HG03354 (cell line): ENCODE measurements around the gene TAB3.
"Not testable (repeated sequence)": the region's sequence is repeated elsewhere in the genome, so short reads cannot be mapped to it uniquely, and the experiment has no call there.

Source experiments
- ATAC-seq: cut with Tn5 transposase; IDR thresholded peaks from one replicate; pipeline ENCODE4 v1.9.1; 2021; ENCODE audit warnings: mild to moderate bottlenecking; ENCODE audit not compliant: unreplicated experiment, poor library complexity, severe bottlenecking

Gene TAB3

DNA sequence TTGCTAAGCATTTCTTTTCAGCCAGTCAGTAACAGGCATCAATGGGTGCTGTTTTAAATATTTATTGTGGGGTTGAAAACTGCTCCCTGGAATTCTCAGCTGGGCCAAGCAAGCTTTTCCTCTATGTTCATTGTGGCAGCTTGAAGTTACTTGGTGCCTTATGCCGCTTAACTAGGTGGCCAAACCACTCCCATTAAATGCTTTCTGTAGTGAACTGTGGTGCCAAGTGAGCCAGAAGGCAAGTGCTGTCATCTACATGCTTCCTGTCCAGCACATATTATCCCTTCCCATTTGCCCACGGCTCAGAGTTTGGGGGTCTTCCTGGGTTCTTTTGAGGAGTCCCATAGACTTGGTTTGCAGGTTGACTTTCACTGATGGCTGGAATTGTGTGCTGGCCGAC lies 64.8 kb downstream of the TAB3 start:
- no peak for ATAC-seq

DNA sequence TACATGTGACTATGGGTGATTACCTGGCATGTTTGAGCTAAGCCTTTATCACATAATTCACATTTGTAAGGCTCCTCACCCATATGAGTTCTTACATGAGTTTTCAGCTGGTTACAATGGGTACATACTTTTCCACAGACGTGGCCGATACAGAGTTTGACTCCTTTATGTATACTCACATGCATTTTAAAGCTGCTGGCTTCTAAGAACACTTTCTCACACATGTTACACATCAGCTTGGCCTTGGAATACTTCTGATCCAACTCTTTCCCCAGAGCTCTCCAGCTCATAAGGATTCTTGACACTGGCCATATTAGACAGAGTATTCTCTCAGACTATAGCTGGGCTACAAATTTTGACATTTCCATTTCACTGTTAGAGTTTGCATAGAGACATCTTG lies 66.3 kb downstream of the TAB3 start:
- ATAC-seq: no peak

DNA sequence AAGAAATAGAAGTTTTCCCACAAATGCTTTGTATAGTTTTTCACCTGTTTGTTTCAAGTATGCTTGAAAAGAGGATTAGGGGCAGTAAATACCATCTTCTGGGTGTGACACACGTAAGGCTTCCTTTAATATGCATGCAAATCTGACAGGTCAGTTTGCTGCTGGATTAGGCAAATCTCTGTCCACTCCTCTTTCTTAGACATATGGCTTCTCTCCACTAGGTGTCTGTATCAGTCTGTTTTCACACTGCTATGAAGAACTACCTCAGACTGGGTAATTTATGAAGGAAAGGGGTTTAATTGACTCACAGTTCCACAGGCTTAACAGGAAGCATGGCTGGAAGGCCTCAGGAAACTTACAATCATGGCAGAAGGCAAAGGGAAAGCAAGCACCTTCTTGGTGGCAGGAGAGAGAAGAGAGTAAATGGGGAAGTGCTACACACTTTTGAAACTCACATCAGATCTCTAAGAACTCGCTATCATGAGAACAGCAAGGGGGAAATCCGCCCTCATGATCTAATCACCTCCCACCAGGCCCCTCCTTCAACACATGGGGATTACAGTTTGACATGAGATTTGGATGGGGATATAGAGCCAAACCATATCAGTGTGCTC lies 66.9 kb downstream of the TAB3 start:
- peak; percentile 86 for ATAC-seq

DNA sequence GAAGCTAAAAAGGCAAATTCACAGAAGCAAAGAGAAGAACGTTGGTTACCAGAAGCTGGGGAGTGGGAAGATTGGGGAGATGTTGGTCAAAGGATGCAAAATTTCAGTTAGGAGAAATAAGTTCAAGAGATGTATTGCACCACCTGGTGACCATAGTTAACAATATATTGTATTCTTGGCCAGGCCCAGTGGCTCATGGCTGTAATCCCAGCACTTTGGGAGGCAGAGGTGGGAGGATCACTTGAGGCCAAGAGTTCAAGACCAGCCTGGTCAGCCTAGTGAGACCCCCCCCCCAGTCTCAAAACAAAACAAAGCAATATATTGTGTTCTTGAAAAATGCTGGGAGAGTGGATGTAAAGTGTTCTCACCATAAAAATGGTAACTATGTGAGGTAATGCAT lies 67.9 kb downstream of the TAB3 start:
- ATAC-seq: no peak

DNA sequence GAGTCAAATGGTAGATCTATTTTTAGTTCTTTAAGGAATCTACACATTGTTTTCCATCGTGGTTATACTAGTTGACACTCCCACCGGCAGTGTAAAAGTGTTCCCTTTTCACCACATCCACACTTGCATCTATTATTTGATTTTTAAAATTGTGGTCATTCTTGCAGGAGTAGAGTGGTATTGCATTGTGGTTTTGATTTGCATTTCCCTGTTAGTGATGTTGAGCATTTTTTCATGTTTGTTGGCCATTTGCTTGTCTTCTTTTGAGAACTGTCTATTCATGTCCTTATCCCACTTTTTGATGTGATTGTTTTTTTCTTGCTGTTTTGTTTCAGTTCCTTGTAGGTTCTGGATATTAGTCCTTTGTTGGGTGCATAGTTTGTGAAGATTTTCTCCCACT lies 70.0 kb downstream of the TAB3 start:
- ATAC-seq: no peak

DNA sequence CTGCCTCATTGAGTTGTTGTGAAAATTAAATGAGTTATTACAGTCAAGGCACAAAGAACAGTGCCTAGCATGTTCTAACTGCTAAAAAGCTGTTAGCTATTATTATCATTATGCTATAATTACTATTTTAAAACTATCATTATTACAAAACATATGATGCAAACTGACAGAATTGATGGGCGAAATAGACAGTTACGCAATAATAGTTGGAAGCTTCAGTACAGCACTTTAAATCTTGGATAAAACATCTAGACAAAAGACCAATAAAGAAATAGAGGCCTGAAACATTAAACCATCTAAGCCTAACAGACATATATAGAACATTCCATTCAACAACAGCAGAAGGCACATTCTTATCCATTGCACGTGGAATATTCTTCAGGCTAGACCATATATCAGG lies 73.0 kb downstream of the TAB3 start:
- ATAC-seq: no peak

DNA sequence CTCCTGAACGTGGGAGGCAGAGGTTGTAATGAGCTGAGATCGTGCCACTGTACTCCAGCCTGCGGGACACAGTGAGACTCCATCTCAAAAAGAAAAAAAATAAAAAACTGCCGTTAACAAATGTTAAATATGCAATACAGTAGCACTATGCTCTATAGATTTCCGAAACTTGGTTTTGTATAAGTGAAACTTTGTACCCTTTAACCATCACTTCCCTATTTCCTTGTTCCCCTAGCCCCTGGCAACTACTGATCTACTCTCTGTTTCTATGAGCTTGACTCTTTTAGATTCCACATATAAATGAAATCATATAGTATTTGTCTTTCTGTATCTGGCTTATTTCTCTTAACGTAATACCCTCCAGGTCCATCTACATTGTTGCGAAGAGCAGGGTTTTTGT lies 74.1 kb downstream of the TAB3 start:
- ATAC-seq: peak; percentile 56

DNA sequence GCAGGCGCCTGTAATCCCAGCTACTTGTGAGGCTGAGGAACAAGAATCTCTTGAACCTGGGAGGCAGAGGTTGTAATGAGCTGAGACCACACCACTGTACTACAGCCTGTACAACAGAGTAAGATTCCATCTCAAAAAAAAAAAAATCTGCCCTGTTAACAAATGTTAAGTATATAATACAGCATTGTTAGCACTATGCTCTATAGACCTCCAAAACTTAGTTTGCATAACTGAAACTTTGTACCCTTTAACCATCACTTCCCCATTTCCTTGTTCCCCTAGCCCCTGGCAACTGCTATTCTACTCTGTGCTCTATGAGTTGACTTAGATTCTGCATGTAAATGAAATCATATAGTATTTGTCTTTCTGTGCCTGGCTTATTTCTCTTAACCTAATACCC lies 76.7 kb downstream of the TAB3 start:
- ATAC-seq: peak; percentile 97

DNA sequence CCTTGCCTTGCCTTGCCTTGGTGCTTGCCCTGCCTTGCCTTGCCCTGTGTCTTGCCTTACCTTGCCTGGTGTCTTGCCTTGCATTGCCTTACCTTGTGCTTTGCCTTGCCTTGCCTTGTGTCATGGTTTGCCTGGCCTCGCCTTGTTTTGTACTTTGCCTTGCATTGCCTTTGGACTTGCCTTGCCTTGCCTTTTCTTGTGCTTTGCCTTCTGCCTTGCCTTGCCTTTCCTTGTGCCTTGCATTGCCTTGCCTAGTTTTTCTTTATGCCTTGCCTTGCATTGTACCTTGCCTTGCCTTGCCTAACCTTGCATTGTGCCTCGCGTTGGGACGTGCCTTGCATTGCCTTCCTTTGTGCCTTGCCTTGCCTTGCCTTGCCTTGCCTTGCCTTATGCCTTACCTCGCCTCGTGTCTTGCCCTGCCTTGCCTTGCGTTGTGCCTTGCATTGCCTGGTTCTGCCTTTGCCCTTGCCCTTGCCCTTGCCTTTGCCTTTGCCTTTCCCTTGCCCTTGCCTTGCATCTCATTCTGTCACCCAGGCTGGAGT lies 82.8 kb downstream of the TAB3 start:
- ATAC-seq: no peak

DNA sequence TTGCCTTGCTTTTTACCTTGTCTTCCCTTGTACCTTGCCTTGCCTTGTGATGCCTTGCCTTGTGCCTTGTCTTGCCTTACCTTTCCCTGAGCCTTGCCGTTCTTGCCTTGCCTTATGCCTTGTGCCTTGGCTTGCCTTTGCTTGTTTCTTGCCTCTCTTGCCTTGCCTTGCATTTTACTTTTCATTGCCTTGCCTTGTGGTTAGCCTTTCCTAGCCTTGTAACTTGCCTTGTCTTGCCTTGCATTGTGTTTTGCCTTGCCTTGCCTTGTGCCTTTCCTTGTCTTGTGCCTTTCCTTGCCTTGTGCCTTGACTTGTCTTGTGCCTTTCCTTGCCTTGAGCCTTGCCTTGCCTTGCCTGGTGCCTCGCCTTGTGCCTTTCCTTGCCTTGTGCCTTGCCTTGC lies 84.6 kb downstream of the TAB3 start:
- no peak for ATAC-seq

DNA sequence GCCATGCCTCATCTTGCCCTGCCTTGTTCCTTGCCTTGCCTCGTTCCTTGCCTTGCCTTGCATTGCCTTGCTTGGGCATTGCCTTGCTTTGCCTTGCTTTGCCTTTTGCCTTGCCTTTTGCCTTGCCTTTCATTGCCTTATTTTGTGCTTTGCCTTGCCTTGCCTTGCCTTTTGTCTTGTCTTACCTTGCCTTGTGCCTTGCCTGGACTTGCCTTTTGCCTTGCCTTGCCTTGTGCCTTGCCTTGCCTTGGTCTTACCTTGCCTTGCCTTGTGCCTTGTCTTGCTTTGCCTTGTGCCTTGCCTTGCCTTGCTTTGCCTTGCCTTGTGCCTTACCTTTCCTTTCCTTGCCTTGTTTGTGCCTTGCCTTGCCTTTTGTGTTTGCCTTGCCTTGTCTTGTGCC lies 88.2 kb downstream of the TAB3 start:
- no peak for ATAC-seq

DNA sequence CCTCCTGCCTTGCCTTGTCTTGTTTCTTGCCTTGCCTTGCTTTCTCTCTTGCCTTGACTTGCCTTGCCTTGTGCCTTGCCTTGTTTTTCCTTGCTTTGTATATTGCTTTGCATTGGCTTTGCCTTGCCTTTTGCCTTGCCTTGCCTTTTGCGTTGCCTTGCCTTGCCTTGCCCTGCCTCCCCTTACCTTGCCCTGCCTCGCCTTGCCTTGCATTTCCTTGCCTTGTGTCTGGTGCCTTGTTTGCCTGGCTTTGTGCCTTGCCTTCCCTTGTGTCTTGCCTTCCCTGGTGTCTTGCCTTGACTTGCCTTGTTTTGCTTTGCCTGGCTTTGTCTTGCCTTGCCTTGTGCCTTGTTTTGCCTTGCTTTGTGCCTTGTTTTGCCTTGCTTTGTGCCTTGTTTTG lies 89.7 kb downstream of the TAB3 start:
- ATAC-seq: no peak

DNA sequence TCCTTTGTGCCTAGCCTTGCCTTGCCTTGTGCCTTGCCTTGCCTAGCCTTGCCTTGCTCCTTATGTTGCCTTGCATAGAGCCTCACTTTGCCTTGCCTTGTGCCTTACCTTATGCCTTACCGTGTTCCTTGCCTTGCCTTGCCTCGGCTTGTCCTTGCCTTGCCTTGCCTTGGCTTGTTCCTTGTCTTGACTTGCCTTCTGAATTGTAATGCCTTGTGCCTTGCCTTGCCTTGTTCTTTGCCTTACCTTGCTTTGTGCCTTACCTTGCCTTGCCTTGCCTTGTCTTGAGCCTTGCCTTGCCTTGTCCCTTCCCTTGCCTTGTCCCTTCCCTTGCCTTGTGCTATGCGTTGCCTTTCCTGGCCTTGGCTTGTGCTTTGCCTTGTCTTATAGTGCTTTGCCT lies 90.2 kb downstream of the TAB3 start:
- no peak for ATAC-seq

DNA sequence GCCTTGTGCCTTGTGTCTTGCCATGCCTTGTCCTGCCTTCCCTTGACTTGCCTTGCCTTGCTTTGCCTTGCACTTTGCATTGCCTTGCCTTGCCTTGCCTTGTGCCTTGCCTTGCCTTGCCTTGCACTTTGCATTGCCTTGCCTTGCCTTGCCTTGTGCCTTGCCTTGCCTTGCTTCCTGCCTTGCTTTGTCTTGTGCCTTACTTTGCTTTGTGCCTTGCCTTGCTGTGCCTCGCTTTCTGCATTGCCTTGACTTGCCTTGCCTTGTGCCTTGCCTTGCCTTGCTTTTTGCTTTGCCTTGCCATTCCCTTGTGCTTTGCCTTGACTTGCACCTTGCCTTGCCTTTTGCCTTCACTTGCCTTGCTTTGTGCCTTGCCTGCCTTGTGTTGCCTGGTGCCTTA lies 91.8 kb downstream of the TAB3 start:
- ATAC-seq: not testable (repeated sequence)

DNA sequence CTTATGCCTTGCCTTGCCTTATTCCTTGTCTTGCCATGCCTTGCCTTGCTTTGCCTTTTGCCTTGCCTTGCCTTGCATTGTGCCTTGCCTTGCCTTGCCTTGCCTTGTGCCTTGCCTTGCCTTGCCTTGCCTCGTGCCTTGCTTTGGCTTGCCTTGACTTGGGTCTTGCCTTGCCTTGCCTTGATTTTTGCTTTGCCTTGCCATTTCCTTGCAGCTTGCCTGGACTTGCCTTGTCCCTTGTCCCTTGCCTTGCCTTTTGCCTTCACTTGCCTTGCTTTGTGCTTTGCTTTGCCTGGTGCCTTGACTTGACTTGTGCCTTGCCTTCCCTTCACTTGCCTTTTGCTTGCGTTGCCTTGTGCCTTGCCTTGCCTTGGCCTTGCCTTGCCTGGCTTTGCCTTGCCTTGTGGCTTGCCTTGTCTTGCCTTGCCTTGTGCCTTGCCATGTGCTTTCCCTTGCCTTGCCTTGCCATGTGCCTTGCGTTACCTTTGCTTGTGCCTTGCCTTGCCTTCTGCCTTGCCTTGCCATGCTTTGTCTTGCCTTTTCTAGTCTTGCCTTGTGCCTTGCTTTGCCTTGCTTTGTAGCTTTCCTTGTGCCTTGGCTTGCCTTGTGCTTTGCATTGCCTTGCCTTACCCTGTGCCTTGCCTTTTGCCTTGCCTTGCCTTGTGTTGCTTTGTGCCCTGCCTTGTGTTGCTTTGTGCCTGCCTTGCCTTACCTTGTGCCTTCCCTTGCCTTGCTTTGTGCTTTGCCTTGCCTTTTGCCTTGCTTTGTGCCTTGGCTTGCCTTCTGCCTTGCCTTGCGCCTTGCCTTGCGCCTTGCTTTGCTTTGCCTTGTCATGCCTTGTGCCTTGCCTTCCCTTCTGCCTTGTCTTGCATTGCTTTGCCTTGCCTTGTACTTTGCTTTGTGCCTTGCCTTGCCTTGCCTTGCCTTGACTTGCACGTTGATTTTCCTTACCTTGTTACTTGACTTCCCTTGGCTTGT lies 92.8 kb downstream of the TAB3 start:
- no peak for ATAC-seq

DNA sequence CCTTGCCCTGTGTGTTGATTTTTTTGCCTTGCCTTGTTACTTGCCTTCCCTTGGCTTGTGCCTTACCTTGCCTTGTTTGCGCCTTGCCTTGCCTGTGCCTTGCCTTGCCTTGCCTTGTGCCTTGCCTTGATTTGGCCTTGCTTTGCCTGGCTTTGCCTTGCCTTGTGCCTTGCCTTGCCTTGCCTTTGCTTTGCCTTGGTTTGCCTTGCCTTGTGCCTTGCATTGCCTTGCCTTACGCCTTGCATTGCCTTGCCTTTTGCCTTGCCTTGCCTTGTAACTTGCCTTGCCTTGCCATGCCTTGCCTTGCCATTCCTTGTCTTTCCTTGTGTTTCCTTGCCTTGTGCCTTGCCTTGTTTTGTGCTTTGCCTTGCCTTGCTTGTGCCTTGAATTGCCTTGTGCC lies 94.6 kb downstream of the TAB3 start:
- no peak for ATAC-seq

DNA sequence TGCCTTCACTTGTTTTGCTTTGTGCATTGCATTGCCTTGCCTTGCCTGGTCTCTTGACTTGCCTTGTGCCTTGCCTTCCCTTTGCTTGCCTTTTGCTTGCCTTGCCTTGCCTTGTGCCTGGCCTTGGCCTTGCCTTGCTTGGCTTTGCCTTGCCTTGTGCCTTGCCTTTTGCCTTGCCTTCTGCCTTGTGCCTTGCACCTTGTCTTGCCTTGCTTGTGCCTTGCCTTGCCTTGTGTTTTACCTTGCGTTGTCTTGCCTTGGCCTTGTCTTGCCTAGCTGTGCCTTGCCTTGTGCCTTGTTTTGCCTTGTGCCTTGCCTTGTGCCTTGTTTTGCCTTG lies 95.3 kb downstream of the TAB3 start:
- no peak for ATAC-seq

DNA sequence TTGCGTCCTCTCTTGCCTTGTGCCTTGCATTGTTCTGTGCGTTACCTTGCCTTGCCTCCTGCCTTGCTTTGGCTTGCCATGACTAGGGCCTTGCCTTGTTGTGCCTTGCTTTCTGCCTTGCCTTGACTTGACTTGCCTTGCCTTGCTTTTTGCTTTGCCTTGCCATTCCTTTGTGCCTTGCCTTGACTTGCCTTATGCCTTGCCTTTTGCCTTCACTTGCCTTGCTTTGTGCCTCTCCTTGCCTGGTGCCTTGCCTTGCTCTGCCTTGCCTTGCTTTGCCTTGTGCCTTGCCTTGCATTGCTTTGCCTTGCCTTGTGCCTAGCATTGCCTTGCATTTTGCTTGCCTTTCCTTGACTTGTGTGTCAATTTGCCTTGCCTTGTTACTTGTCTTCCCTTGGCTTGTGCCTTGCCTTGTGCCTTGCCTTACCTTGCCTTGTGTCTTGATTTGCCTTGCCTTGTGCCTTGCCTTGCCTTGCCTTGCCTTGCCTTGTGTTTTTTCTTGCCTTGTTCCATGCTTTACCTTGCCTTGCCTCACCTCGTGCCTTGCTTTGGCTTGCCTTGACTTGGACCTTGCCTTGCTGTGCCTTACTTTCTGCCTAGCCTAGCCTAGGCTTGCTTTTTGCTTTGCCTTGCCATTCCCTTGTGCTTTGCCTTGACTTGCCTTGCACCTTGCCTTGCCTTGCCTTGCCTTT lies 95.8 kb downstream of the TAB3 start:
- no peak for ATAC-seq

DNA sequence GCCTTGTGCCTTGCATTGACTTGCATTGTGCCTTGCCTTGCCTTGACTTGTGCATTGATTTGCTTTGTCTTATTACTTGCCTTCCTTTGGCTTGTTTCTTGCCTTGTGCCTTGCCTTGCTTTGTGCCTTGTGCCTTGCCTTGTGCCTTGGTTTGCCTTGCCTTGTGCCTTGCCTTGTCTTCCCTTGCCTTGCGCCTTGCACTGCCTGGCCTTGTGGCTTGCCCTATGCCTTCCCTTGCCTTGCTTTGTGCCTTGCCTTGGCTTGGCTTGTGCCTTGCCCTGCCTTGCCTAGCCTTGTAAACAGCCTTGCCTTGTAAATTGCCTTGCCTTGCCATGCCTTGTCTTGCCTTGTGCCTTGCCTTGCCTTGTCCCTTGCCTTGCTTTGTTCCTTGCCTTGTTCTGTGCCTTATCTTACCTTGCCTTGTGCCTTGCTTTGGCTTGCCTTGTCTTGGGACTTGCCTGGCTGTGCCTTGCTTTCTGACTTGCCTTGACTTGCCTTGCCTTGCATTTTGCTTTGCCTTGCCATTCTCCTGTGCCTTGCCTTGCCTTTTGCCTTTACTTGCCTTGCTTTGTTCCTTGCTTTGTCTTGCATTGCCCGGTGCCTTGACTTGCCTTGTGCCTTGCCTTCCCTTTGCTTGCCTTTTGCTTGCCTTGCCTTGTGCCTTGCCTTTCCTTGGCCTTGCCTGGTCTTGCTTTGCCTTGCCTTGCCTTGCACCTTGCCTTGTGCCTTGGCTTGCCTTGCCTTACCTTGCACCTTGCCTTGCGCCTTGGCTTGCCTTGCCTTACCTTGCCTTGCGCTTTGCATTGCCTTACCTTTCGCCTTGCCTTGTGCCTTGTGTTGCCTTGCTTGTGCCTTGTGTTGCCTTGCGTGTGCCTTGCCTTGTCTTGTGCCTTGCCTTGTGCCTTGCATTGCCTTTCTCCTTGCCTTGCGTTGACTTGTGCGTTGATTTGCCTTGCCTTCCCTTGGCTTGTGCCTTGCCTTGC lies 97.5 kb downstream of the TAB3 start:
- no peak for ATAC-seq
